Bone marrow (tissue), 2 donors: ENCODE measurements around the gene ACIN1.
"Not testable (repeated sequence)": the region's sequence is repeated elsewhere in the genome, so short reads cannot be mapped to it uniquely, and the experiment has no call there.

Source experiments
- DNase-seq, 2 donors: peaks; one replicate each; lab custom pipeline; 2025; lab: John Stamatoyannopoulos, UW

Gene ACIN1

DNA sequence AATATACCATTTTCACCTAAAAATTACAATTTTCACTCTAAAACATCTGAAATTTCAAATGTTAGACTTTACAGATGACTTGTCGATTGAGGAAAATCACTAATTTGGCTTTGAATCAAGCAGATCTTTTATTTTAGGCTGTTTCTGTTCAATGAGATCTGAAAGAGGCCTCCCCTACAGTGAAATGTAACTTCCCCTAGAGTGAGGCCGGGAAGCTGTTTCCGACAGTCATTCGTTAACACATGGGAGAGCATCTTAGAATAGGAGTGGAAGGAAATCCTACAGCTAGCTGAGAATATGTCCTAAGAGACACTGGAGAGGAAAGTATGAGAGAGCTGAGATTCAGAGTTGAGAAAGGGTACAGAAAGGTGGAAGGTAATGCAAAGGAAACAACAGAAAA lies 79.3 kb downstream of the ACIN1 start:
- DNase-seq, result no peak

DNA sequence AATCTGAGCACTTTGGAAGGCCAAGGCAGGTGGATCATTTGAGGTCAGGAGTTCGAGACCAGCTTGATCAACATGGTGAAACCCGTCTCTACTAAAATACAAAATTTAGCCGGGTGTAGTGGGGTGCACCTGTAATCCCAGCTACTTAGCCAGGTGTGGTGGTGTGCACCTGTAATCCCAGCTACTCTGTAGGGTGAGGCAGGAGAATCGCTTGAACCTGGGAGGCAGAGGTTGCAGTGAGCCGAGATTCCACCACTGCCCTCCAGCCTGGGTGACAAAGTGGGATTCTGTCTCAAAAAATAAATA lies 81.2 kb downstream of the ACIN1 start:
- DNase-seq, result not testable (repeated sequence)

DNA sequence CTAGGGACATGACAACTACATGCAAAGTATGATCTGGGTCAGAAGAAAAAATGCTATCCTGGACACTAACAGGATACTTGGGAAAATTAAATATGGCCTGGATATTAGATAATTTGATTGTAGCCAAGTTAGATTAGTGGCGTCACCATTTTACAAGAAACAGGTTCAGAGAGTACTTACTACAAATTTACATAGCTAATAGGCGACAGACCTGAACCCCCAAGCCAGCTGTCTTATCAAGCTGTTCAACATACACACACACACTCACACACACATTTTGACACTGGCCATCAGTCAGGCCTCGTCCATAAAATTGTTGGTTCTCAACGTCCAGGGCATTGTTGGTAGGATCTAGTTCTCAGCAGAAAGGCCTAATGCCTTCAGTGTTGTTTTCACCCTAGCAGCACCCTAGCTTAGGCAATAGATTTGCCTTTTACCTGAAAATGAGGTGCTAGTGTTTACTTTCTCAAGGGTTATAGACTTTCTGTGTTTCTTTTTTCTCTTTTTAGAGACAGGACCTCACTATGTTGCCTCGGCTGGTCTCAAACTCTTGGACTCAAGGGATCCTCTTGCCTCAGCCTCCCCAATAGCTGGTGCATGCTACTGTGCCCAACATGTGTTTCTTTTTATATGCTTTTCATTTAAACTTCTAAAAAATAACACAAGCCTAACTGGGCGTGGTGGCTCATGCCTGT lies 81.7 kb downstream of the ACIN1 start:
- DNase-seq, result no peak

DNA sequence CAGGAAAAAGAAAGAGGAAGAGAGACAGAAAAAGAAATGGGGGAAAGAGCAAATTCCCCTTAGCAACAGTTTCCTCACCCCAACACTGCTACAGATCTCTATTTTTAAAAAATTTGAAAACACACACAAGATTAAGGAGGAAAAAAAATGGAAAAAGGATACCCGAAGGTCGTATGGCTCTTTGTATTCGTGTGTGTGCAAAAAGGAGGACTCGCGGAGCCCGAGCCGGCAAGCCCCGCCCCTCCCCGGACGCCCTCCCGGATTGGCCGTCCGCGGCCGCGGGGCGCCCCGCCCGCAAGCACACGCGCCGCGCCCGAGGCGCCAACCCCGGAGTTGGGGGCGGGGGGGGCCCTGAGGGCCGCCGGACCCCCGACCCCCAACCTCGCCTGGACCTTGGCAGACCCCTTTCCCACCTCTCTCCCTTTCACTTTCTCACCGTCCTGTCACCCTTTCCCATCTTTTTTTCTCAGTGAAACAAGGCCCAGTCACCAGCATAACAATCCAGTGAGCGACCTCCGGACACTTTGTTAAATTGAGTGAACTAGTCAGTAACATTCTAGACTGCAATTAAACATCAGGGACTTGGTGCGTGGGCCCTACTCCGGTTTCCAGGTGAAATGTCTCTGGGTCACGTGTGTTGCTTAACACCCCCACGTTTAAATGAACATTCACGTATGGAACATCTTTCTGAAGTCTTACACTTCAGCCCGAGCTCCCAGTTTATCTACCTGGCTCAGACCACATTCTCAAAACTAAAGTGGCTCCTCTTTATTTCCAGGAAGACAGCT lies 84.8 kb downstream of the ACIN1 start, which contains the start of gene C14orf93:
Gene C14orf93, minus strand, starts transcription at position 205 of the 788 bp plus-strand sequence. CDS start 11,120 bp downstream, outside the sequence.
- peak; percentile 38 to 64 for DNase-seq

DNA sequence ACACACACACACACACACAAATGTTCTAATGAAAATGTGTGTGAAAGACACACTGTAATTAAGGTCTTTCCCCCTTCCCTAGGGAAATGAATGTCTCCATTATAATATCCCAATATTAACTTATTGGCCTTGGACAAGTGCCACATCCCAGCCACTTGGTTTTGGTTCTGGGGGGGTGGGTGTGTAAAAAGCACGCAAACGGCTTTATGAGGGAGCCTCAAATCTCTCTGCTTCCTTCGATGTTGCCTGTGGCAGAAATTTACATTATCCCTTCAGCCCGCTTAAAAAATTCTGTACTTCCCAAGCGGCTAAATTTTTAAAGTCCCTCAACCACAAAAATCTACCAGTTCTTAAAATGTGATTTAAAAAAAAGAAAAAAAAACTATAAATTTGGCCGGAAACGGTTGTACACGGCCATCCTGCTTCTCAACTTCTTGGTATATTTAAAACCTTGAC lies 85.4 kb downstream of the ACIN1 start:
- DNase-seq, result no peak

DNA sequence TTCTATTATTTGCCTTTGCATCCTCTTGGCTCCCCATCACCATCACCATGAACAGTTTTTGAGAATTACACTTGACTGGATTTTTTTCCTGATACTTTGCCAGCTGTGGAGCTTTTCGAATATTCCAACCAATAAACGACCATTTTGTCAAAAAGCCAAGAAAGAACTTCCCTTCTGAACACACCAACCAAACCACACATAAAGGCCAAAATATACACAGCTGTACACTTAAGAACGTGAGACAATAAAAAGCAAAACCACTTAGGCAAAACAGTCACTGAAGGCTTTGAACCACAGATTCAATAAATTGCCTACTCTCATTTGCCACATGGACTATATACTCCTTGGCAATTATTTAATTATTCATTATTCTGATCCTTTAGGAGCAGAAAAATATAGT lies 86.1 kb downstream of the ACIN1 start:
- no peak for DNase-seq
